Stimulated activated CD4-positive, alpha-beta T cell treated with anti-CD3 and anti-CD28 coated beads, Interleukin-12 subunit alpha, Interleukin-12 subunit beta, amount 100 ng/mL, for 48 hours (primary cell): ENCODE results near the gene CSNK1A1.
"Not testable (repeated sequence)": the region's sequence is repeated elsewhere in the genome, so short reads cannot be mapped to it uniquely, and the experiment has no call there.

Experiments
- DNase-seq, 3 donors: peaks; one replicate each; pipeline ENCODE4 v3.0.0-alpha.2; 2020; ENCODE audit warnings: low read depth in 2 of 3, low spot score in 1 of 3

CSNK1A1 gene

GRCh38 chr5:149457393-149457763 lies 93.9 kb downstream of the CSNK1A1 start:
- DNase-seq, result no peak

- no peak for DNase-seq
Measured at GRCh38 chr5:149456597-149457392, 94.4 kb downstream of the CSNK1A1 start.

GRCh38 chr5:149455889-149456409 lies 95.3 kb downstream of the CSNK1A1 start:
- DNase-seq, result no peak

- DNase-seq, result no peak
Measured at GRCh38 chr5:149453618-149454415, 97.4 kb downstream of the CSNK1A1 start.

- DNase-seq, result no peak
Measured at GRCh38 chr5:149452665-149453617, 98.3 kb downstream of the CSNK1A1 start.

GRCh38 chr5:149452007-149452664 lies 99.1 kb downstream of the CSNK1A1 start:
- no peak for DNase-seq

- DNase-seq, result no peak
Measured at GRCh38 chr5:149450199-149450598, 101.0 kb downstream of the CSNK1A1 start.

GRCh38 chr5:149448831-149449714 lies 102.2 kb downstream of the CSNK1A1 start:
- no peak for DNase-seq

GRCh38 chr5:149448431-149448830 lies 102.8 kb downstream of the CSNK1A1 start:
- DNase-seq, result no peak

GRCh38 chr5:149447373-149448367 lies 103.6 kb downstream of the CSNK1A1 start:
- DNase-seq, result no peak

- DNase-seq, result not testable (repeated sequence)
Measured at GRCh38 chr5:149446794-149447193, 104.4 kb downstream of the CSNK1A1 start.

- no peak for DNase-seq
Measured at GRCh38 chr5:149445739-149446369, 105.4 kb downstream of the CSNK1A1 start.

GRCh38 chr5:149445343-149445738 lies 105.9 kb downstream of the CSNK1A1 start:
- DNase-seq, result no peak

- not testable (repeated sequence) for DNase-seq
Measured at GRCh38 chr5:149444430-149444829, 106.8 kb downstream of the CSNK1A1 start.

- DNase-seq, result no peak
Measured at GRCh38 chr5:149443210-149443609, 108.0 kb downstream of the CSNK1A1 start.

- peak; percentile 69 to 81 (median 71) for DNase-seq
Measured at GRCh38 chr5:149442563-149443182, 108.6 kb downstream of the CSNK1A1 start.
